Measurements from ENCODE around the gene LMX1B.

DNA sequence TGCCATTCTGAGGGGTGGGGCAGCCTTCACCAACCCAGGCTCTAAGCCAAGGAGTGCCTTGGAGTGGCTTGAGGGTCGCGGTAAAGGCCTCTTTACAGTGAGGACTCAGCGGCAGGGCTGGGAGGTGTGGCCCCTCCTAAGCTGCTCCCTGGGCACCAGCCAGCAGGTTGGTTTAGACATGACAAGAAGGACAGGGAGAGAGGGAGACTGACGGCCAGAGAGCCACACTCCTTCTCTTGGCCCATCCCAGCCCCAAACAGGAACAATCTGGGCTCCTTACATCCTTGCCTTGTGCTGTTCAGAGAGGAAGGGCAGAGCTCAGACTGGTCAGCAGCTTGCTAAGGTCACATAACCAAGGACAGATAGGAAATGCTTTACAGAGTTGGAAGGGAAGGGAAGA, 94.5 kb downstream of the LMX1B start:
- TF ChIP-seq, protein P1, sequence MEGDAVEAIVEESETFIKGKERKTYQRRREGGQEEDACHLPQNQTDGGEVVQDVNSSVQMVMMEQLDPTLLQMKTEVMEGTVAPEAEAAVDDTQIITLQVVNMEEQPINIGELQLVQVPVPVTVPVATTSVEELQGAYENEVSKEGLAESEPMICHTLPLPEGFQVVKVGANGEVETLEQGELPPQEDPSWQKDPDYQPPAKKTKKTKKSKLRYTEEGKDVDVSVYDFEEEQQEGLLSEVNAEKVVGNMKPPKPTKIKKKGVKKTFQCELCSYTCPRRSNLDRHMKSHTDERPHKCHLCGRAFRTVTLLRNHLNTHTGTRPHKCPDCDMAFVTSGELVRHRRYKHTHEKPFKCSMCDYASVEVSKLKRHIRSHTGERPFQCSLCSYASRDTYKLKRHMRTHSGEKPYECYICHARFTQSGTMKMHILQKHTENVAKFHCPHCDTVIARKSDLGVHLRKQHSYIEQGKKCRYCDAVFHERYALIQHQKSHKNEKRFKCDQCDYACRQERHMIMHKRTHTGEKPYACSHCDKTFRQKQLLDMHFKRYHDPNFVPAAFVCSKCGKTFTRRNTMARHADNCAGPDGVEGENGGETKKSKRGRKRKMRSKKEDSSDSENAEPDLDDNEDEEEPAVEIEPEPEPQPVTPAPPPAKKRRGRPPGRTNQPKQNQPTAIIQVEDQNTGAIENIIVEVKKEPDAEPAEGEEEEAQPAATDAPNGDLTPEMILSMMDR (conservative IDR thresholded peaks at IDR 0.05; ENCODE audit: low read depth, low read length): no peak
- TF ChIP-seq RAD21 (IDR thresholded peaks at IDR 0.05; ENCODE audit: low read length): no peak
- no peak for TF ChIP-seq POLR2A (IDR thresholded peaks at IDR 0.05; ENCODE audit: low read depth, low read length)
- TF ChIP-seq RCOR1 (IDR thresholded peaks at IDR 0.05; ENCODE audit: insufficient replicate concordance, low read length): no peak
- no peak for TF ChIP-seq MXI1 (IDR thresholded peaks at IDR 0.05; ENCODE audit: borderline replicate concordance, low read depth, low read length)
- TF ChIP-seq, protein P2, sequence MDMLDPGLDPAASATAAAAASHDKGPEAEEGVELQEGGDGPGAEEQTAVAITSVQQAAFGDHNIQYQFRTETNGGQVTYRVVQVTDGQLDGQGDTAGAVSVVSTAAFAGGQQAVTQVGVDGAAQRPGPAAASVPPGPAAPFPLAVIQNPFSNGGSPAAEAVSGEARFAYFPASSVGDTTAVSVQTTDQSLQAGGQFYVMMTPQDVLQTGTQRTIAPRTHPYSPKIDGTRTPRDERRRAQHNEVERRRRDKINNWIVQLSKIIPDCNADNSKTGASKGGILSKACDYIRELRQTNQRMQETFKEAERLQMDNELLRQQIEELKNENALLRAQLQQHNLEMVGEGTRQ (IDR thresholded peaks at IDR 0.05; ENCODE audit: low read depth, low read length): no peak
- TF ChIP-seq SMC3 (IDR thresholded peaks at IDR 0.05; ENCODE audit: low read depth, low read length): no peak
- TF ChIP-seq CHD1 (IDR thresholded peaks at IDR 0.05; ENCODE audit: low read depth, low read length): no peak
- TF ChIP-seq FOS (IDR thresholded peaks at IDR 0.05; ENCODE audit: low read depth, low read length): no peak
- no peak for TF ChIP-seq MAZ (IDR thresholded peaks at IDR 0.05; ENCODE audit: borderline replicate concordance, low read depth, low read length)
- no peak for TF ChIP-seq CEBPB (IDR thresholded peaks at IDR 0.05; ENCODE audit: low read depth, low read length)

Measured in IMR-90 (cell line).